Measurements from ENCODE around the gene FAM47E.
"Not testable (repeated sequence)": the region's sequence is repeated elsewhere in the genome, so short reads cannot be mapped to it uniquely, and the experiment has no call there.

FAM47E gene

DNA sequence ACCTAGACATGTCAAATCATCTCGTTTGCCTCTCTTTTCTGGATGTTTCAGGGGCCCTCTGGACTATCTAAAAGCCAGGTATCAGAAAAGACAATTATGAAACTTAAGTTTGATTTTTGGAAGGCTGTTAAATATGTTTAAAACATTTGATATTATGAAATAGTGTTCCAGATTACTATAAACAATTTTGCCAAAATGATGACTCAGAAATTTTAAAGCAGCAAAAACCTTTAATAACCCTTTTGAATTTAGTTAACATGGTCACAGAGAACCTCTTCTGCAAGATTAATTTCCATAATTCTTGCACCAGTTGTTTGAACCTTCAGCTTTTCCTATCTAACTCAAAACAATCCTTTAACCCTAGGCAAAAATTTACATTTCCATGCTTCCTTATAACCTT, 18.8 kb upstream of the FAM47E start:
- DNase-seq: no peak

DNA sequence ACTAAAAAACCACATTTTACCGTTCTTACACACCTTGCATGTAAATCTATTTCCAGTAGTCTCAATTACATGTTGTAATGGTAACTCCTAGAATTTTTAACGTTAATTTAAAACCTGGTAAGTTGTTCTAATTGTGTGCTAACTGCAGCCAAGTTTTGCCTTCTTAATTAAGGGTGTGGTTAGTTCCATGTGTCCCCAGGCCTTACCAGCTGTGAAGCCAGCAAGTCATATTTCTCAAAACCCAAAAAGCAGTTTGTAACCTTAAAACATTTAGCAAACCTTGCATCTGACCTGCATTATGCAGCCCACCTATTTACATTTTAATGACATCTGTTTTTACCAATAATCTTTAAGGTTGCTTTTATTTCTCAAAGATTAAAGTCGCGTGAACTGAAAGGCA, 18.4 kb upstream of the FAM47E start:
- no peak for DNase-seq

DNA sequence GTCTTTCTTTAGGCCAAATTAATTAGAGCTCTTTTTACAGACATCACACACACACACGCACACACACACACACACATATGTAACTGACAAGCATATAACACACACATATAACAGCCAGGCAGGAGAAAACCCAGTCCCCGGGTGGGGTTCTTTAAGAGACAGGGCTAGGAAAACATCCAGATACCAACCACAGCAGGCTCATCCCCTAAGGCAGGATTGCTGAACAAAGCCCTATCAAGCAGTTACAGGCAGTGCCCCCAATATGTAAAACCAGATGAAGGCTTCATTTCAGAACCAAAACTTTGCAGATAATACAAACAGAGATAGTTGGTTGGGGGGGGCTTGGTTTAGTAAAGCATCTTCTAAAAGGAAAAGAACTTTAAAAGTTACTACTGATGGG, 18.0 kb upstream of the FAM47E start:
- no peak for DNase-seq

DNA sequence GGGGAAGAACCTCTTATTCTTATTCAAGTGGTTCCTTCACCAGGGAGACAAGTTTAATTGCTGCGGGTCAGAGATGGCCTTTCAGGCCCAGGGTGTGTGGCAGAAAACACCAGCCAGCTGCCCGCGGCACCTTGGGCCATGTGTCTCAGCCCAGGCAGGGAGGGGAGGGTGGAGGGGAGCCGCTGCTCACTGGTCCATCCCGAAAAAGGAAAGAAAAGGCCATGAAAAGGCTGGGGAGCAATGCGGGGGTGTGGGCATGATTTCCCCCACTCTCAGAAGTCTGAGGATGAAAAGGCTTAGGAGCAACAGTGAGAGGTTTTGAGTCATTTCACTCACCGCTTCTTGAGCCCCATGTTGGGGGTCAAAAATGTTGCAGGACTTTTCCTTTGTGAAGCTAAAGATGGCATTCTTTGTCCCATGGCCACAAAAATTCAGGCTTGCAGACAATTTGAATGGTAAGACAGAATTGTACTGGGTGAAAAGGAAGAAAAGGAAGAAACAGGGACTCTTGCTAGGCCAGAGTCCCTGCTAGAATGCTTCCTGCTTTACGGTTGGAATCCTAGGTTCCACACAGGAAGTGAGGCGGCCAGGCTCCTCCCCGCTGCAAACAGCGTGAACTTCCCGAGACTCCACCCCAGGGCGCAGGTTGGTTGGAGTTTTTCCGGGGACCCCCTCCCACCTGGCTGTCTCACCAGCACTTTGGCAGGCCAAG, 17.4 kb upstream of the FAM47E start:
- DNase-seq: no peak

DNA sequence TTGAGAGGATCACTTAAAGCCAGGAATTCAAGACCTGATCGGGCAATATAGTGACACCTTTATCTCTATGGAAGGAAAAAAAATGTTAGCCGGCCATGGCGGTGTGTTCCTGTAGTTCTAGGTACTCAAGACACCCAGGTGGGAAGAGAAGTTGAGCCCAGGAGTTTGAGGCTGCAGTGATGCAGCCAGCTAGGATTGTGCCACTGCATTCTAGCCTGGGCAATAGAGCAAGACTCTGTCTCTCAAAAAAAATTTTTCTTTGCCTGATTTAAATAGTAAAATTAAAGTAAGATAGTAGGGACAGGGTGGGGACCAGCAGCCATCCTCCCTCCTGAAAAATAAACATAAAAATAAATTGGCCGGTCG, 16.9 kb upstream of the FAM47E start:
- no peak for DNase-seq

DNA sequence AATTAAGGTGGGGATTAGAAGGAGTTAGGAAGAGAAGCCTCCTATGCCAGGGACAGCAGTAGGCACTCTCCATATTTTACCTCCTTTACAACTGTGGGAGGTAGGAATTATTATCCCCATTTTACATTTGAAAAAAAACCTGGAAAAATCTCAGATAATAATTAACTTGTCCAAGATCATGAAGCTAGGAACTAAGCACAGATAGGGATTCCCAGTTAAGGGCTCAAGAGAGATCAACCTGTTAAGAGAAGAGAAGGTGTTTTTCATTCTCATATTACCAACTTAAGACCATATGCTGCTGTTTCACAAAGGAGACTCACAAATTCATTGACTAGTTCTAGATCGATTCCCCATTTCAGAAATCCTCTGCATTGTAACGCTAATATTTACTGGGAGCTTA, 16.1 kb upstream of the FAM47E start:
- no peak for DNase-seq

DNA sequence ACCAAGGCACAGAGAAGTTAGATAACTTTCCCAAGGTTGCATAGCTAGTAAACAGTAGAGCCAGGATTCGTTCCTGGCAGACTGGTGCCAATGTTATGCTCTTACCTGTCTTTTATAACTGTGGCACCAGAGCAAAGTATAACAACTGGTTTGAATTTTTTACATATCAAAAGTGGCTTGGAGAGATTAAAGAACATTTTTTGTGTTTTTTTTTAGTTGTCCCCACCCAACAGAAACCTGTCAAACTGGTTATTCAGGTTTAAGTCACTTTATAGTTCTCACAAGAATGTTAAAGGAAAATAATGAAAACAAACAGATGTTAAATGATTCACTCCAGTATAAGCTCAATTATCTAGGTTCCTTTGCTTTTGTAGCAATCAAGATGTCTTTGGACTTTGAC, 15.6 kb upstream of the FAM47E start:
- DNase-seq: no peak

DNA sequence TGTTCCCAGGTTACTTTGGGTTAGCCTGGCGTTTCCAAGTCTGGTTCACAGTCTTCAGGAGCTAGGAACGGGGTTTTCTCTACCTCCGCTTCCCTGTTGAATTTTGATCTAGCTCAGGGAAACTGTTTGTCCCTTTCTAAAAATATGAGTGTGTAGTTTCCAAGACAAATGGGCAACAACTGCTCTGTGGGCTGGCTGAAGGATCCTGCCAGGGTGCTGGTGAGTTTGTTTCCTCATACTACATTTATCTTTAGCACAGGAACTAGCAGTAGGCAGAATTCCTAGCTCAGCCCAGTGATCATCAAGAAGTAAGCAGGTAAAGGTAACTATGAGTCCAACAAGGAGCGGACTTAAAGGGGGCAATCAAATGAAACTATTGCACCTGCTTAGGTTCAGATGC, 13.3 kb upstream of the FAM47E start:
- no peak for DNase-seq

DNA sequence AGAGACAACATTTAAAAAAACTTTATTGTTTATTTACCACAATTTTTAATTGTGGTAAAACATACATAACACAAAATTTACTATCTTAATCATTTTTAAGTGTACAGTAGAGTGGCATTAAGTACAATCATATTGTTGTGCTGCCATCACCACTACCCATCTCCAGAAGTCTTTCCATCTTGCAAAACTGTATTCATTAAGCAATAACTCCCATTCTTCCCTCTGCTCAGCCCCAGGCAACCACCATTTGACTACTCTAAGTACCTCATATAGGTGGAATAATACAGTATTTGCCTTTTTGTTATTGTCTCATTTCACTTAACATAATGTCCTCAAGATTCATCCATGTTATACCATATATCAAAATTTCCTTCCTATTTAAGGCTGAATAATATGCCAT, 12.8 kb upstream of the FAM47E start:
- no peak for DNase-seq

DNA sequence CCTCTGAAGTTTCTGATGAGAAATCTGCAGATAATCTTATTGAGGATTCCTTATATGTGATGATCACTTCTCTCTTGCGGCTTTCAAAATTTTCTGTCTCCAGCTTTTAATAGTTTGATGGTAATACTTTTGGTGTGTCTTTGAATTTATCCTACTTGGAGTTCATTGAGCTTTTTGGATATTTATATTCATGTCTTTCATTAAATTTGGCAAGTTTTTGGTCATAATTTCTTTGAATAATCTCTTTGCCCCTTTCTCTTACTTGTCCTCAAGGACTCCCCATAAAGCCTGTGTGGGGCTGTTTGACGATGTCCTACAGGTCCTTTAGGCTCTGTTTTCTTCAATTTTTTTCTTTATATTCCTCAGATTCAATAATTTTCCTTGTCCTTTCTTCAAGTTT, 11.3 kb upstream of the FAM47E start:
- DNase-seq: no peak

DNA sequence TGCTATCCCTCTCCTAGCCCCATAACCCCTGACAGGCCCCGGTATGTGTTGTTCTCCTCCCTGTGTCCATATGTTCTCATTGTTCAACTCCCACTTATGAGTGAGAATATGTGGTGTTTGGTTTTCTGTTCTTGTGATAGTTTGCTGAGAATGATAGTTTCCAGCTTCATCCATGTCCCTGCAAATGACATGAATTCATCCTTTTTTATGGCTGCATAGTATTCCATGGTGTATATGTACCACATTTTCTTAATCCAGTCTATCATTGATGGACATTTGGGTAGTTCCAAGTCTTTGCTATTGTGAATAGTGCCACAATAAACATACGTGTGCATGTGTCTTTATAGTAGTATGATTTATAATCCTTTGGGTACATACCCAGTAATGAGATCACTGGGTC, 7.6 kb upstream of the FAM47E start:
- not testable (repeated sequence) for DNase-seq

DNA sequence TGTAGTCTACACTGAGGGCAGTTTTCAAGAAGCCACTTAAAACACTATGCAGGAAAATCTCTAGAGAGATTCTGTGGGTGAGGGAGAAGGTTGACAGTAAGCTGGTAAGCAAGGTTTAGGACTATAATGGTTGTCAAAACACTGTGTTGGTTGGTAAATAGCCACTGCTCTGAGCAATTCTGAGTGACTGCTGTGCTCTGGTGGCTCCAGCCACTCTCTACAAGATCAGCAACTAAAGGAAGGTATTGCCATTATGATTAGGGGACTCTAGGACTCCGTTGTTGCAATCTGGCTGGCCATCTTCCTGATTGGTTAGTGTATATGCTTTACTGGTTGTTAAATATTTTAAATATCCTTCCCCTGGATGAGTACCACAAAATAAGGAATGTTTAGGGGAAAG, 5.5 kb upstream of the FAM47E start:
- no peak for DNase-seq

DNA sequence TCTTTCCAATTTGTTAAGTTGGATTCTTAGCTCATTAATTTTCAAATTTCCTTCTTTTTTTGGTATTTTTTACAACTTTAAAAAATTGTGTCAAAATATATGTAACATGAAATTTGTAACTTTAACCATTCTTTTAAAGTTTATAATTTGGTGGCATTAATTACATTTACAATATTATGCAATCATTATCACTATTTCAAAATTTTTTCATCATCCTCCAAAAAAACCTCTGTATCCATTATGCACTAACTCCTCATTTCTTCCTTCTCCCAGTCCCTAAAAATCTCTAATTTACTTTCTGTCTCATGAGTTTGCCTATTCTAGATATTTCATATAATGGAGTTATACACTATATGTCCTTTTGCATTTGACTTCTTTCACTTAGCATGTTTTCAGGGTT, 4.7 kb upstream of the FAM47E start:
- DNase-seq: no peak

DNA sequence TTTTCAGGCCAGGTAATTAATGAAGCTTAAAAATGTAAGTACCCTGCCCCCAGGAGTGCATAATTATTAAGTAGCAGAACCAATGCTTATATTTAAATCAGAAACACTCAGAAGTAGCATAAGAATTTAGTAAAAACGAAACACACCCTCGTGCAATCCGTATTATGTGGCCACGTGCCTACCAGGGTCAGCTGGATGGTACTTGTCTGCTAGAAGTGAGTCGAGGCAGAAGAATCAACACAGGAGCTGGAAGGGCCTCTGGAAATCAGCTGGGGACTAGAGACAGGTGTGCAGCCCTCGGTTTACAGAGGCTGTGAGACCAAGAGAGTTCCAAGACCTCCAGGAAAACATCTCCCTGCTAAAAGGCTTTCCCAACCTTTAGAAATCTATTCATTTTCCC, 559 bp upstream of the FAM47E start:
- no peak for DNase-seq

DNA sequence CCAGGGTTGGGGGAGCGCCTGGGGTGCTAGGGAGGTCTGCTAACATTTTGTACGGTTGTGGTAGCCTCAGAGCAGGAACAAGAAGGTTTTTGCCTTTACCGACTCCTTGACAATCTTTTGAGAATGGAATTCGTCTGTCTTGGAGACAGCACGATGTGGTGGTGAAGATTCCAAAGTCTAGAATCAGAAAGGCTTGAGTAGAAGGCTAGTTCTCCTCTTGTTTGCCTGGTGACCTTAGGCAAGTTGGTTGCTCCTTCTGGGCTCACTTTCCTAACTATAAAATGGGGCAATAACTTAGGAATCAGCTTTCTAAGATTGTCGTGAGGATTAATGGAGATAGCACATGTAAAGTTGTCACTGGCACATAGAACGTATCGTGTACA, 741 bp downstream of the FAM47E start:
- no peak for DNase-seq

DNA sequence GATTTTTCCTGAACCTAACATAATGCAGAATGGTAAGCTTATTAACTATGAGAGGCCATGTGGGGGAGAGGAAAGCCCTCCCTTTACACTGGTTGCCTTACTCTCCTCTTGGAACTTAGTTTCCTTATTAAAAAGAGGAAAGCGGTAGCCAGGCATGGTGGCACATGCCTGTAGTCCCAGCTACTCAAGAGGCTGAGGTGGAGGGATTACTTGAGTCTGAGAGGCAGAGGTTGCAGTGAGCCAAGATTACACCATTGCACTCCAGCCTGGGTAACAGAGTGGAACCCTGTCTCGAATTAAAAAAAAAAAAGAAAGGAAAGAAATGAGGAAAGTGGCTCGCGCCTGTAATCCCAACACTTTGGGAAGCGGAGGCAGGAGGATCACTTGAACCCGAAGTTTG, 2.0 kb downstream of the FAM47E start:
- no peak for DNase-seq

DNA sequence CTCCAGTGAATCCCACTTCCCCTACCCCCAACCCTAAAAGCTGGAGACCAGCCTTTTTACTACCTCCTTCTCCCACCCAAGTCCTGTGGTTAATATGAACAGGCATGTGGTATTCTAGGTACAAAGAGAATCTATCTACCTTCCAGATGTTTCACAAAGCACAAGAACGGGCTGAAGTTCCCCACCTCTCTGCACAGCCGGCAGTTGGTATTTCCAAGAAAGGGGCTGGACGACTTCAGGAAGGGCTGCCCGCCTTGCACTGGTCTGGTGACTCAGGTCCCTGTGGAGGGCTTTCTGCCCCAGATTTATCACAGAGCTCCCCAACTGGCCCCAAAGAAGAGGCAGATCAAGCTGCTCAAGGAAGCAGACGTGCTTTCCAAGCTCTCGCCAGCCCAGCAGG, 4.5 kb downstream of the FAM47E start:
- DNase-seq: no peak

DNA sequence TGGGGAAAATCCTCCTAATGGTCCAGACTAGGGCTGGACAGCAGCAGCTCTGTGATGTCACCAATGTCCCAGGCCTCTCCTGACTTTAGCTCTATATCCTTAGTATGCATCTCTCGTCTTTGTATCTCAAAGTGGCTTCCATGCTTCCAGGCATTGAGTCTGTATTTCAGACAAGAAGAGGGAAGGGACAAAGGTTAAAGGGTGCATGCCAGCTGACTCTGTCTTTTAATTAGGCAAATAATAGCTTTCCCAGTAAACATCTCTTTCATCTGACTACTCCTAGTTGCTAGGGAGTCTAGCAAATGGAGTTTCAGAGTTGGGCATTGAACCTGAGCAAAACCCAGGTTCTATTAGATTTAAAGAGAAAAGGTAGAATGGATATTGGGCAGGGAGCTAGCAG, 5.4 kb downstream of the FAM47E start:
- no peak for DNase-seq

DNA sequence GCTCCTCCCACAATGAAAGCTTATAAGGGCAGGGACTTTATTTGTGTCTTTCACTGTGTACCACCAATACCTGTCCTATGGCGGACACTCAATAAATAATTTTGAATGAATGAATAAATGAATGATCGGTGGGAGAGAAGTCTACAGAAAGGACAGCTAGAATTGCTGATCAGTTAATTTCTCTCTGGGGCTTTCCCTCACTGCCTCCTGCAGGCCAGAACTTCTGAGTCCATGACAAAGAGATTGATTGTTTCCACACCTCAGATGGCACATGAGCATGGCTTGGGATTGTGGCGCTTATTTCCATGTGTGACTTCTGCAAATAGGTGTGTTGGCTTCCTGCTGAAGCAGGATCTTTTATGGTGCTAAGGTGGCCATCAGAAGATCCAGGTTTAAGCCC, 6.3 kb downstream of the FAM47E start:
- DNase-seq: no peak

DNA sequence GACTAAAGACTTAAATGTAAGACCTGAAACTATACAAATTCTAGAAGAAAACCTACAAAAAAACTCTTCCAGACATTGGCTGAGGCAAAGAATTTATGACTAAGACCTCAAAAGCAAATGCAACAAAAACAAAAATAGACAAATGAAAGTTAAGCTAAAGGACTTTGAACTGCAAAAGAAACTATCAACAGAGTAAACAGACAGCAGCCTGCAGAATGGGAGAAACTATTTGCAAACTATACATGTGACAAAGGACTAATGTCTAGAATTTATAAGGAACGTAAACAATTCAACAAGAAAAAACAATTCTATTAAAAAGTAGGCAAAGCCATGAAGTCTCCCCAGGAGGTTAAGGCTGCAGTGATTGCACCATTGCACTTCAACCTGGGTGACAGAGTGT, 9.1 kb downstream of the FAM47E start:
- no peak for DNase-seq

DNA sequence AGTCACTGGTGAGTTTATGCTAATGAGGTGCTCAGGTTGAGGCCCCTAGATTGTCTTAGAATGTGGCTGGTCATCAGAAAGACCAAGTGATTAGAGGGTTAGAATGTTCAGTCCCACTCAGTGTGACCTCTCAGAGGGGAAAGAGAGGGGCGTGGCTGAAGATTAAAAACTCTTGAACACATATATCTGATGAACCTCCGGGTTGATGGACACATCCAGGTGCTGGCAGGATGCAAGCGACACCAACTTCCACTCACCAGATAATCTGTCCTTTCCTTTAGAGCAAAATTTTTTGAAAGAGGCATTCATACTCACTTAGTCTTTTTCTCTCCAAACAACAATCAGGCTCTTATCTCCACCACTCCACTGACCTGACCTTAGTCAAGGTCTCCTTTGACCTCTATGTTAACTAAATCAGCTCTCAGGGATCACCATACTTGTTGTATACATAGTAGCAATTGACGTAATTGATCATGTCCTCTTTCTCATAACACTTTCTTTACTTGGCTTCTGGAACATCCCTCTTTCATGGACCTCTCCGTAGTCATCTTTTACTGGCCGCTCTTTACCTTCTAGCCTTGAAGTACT, 14.2 kb downstream of the FAM47E start:
- no peak for DNase-seq

DNA sequence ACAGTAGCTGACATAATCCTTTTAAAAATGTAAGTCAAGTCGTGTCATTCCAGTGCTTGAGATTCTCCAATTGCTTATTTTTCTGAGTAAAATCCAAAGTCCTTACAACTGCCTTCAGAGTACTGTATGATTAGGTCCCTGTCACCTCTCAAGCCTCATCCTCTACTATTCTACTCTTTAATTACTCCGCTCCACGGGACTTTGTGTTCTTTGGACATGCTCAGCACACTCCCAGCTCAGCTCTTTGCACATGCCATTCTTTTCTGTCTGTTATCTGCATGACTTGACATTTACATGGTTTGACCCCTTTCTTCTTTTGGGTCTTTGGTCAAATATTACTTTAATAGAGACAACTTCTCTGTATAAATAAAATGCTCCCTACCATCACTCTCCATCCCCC, 15.1 kb downstream of the FAM47E start:
- DNase-seq: no peak

DNA sequence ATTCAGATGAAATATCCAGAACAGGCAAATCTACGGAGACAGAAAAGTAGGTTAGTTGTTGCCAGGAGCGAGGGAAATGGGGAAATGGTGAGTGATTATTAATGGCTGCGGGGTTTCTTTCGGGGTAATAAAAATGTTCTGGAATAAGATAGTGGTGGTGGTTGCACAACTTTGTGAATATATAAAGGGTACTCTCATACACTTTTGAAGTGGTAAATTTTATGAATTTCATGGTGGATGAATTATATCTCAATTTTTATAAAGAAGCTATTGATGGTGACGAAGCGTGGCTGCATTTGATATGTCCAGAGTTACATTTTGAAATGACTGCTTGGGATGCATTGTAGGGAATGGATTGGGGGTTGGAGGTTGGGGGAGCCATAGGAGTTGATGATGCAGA, 16.3 kb downstream of the FAM47E start:
- DNase-seq: no peak

DNA sequence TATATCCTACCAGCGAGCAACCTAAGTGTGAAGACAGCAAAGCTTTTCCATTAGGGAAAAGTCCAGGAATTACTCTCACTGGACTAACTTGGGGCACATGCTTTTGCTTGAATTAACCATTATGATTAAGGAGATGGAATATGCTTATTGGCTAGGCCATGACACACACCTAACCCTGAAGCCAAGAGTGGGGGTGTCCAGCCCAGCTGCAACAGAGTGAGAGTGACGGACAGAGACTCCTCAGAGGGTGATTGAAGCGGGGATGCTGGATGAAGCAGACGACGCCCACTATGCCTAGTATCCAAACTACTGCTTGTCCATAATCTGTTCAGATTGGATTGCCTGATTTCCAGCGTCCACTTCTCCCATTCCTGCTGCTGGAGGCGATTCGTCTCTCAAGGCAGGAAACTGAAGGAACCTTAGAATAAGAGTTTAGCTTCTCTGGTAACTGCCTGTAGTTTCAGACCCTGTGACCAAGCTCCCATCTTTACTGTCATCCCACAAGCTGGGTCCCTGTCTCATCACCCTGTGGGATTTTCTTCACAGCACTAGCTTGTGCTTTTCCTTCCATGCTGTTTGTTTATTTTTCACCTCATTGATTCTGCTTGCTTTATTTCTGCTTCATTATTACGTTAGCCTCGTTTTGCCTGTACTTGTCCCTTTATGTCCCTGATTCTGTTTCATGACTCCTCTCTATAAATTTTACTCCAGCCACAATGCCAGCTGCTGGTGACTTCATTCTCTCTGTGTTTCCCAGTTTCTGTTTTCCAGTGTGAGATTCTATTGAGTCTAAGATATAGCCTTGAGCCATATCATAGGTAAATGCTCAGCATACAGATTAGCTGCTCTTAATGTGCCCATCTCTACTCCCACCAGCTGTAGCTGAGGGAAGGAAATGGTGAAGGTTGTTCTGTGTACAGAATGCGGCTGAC, 19.0 kb downstream of the FAM47E start:
- DNase-seq: no peak

All from CD4-positive, alpha-beta T cell treated with Interferon gamma for 1 hour (primary cell).